NCI-H2171 (cell line): ENCODE measurements around the gene RPS10.
A peak's percentile ranks its signal among the peaks of the same experiment; 100 is the strongest.
"Not testable (repeated sequence)": the region's sequence is repeated elsewhere in the genome, so short reads cannot be mapped to it uniquely, and the experiment has no call there.

Source experiments
- DNase-seq: peaks from one replicate; lab custom pipeline; 2025; lab: John Stamatoyannopoulos, UW

The RPS10 gene

DNA sequence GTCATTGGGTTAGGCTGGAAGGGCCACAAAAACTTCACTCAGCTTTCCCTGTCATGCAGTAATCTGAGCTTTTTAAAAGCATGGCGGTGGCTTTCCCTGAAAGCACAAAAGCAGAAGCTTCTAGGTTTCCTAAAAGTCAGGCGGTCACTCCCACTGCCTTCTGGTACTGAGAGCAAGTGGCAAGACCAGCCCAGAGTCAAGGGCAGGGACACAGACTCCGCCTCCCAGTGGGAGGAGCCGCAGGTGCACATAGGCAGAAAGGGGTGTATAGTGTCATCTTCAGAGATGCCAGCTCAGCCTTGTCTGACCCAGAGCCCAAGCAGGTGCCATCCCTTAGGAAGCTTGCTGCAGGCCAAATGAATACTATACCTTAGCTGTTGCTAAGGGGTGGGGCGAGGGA lies 22.0 kb upstream of the RPS10 start:
- no peak for DNase-seq

DNA sequence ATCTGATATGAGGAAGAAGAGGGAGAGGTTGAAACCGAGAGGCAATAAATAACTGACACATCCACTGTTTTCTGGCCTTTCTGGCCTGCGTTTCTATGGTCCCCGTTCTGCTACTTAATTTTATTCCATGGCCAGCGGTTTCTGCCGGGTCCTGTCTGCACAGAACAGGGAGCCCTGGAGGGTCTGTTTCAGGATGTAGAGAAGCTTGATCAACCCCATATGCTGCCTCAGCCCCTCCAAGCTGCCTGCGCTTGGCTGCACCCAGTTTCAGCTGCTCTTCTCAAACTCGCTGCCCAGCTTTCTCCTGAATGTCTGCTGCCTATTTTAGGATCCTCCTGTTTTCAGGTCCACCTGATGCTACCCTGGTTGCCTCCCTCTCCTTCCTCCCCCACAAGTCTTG lies 21.5 kb upstream of the RPS10 start:
- no peak for DNase-seq

DNA sequence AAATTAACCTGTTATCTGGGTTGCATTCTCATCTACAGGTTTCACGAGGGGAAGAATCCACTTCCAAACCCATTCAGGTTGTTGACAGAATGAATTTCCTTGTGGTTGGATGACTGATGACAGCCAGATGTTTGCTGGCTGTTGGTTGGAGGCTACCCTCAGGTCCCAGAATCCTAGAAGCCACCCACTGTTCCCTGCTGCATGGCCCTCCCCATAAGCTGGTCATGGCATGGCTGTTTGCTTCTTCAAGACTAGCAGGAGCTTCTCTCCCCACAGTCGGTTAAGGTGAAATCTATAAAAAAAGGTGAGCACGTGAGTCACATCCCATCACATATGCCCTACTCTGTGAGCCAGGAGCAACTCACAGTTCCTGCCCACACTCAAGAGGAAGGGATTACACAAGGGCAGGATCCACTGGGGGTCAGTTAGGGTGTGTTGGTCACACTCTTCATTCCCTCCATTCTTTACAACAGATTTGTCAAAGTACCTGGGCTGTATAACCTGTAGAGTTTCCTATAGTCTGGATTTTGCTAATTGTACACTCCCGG lies 19.5 kb upstream of the RPS10 start:
- DNase-seq = no peak

DNA sequence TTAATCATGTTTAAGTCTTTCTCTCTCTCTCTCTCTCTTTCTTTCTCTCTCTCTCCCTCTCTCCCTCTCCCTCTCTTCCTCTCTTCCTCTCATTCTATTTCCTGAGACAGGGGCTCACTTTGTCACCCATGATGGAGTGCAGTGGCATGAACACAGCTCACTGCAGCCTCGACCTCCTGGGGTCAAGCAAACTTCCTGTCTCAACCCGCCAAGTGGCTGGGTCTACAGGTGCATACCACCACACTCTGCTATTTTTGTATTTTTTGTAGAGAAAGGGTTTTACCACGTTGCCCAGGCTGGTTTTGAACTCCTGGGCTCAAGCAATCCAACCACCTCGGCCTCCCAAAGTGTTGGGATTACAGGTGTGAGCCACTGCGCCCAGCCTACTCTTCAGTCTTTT lies 15.7 kb upstream of the RPS10 start:
- no peak for DNase-seq

DNA sequence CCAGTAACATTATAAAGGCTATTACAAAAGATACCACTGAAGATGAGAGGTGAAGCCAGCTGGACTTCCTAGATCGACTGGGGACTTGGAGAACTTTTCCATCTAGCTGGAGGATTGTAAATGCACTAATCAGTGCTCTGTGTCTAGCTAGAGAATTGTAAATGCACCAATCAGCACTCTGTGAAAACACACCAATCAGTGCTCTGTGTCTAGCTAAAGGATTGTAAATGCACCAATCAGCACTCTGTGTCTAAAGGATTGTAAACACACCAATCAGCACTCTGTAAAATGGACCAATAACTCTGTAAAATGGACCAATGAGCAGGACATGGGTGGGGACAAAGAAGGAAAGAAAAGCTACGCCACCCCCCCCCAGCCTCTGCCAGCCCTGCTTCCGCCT lies 13.6 kb upstream of the RPS10 start:
- no peak for DNase-seq

DNA sequence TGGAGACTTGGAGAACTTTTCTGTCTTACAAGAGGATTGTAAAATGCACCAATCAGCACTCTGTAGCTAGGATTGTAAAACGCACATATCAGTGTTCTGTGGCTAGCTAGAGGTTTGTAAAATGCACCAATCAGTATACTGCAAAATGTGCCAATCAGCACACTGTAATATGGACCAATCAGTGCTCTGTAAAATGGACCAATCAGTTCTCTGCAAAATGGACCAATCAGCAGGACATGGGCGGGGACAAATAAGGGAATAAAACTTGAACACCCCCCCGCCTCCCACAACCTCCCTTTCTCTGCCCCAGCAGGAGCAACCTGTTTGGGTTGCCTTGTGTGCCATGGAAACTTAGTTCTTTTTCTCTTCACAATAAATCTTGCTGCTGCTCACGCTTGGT lies 12.8 kb upstream of the RPS10 start:
- no peak for DNase-seq

DNA sequence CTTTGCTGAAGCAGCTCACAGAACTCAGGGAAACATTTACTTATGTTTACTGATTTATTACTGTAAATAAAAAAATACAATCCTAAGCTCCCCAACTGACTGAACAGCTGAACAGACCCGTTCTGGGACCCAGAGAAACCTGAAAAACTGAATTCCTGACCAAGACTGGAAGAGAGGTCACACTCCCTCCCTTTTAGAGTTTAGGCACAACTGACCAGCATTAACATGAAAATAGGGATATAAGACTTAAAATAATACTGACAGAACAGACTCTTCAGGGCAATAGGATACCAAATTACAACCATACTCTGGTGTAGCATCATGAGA lies 11.7 kb upstream of the RPS10 start:
- DNase-seq = no peak

DNA sequence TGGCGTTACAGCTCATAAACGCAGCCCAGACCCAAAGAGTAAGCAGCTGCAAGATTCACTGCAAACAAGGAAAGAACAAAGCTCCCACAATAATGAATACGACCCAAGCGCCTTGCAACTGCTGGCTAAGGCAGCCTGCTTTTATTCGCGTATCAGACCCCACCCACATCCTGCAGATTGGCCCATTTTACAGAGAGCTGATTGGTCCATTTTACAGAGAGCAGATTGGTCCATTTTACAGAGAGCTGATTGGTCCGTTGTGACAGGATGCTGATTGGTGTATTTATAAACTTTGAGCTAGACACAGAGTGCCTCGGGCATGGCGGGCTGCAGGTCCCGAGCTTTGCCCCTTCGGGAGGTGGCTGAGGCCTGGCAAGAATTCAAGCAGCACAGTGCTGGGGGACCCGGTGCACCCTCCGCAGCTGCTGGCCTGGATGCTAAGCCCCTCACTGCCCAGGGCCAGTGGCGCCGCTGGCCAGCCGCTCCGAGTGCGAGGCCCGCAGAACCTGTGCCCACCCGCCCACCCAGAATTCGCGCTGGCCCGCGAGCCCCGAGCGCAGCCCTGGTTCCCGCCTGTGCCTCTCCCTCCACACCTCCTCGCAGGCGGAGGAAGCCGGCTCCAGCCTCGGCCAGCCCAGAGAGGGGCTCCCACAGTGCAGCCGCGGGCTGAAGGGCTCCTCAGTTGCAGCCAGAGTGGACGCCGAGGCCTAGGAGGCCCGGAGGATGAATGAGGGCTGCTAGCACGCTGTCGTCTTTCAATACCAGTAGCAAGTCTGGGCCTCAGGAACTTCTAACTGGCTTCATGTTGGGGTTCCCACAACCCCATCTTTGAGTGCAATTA lies 11.2 kb upstream of the RPS10 start:
- DNase-seq = no peak

DNA sequence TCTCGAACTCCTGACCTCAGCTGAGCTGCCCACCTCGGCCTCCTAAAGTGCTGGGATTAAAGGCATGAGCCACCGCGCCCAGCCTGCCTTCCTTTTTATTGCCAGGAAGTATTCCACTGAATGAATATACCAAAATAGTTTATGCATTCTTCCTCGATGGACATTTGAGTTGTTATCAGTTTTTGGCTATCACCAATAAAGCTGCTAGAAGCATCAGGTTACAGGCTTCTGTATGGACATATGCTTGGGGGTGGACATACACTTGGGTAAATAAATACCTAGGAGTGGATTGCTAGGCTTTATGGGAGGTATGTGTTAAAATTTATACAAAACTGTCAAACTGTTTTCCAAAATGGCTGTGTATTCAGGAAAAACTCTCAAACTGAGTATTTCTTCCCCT lies 10.0 kb upstream of the RPS10 start:
- DNase-seq = no peak

DNA sequence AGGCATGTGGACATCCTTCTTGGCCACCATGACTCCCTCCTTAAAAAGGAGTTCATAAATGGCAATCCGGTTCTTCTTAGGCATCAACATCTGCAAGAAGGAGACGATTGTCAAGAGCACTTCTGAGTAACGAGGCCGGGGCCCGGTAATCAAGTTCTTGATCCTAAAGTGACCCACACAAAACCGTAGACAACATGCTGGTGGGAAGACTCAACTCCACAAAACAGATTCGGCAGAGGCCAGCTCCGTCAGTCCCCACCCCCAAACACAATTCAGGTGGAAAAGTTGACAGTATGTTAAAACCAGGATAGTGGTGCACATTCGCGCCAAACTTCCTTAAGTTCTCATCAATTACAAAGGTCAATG lies 754 bp downstream of the RPS10 start:
- no peak for DNase-seq

DNA sequence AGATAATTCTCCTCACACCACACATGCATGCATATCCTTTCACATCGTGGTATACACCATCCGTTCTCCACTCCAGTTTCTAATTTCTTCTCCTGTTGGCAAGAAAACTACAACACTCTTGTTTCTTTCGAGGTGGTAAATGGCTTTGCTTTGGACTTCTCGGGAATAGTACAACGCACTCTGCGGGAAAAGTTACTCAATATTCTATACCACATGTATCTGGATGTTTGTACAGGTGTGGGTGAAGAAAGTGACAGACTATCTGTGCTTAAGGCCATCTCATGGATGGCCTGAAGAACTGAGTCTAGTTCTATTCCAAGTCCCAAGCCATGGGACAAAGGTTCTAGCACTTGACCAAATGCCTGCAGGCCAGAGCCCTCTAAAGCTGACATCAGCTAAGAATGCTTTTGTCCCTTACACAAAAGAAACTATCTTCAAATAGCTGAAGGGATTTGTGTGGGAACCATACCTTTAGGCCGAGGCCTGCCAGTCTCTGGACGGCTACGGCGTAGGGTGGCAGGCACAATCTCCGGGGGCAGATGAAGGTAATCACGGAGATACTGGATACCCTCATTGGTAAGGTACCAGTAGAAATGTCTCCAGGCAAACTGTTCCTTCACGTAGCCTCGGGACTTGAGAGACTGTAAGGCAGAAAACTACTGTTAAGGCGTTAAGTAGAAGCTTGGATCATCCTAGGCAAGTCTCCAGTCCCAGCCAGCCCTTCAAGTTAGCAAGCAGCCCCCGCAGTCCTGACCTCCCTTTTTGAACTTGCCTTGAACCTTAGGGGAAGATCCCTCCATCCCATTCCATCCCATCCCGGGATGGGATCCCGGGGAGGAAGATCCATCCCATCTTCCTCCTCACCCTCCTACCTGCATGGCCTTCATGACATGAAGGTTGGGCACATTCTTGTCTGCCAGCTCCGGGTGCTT lies 1.4 kb downstream of the RPS10 start:
- no peak for DNase-seq

DNA sequence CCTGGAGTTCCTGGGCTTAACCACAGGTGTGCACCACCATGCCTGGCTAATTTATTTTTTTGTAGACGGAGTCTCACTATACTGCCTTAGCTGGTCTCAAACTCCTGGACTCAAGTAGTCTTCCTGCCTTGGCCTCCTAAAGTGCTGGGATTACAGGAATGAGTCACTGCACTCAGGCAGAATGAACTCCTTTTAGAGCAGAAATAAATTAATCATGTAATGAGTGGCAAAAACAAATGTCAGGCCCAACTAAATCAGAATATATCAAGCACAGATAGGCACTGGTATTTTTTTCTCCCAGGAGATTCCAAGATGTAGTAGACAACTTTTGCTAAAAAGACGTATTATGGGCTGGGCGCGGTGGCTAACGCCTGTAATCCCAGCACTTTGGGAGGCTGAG lies 2.6 kb downstream of the RPS10 start:
- no peak for DNase-seq

DNA sequence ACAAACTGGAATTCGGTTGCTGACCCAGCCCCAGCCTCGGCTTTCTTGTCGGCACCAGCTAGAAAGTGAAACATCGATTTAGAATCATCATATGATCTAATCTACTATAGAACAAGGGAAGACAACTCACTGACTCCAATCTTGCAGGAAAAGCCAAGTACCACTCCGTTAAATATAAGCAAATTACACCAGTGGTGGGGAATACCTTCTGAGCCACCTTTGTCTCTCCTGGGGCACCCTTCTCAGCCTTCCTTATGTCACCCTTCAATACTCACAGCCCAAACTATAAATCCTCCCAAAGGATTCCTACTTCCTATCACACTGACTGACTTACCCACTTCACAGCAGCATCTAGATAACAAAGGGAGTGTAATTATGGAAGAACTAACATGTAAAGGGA lies 7.5 kb downstream of the RPS10 start:
- DNase-seq = no peak

DNA sequence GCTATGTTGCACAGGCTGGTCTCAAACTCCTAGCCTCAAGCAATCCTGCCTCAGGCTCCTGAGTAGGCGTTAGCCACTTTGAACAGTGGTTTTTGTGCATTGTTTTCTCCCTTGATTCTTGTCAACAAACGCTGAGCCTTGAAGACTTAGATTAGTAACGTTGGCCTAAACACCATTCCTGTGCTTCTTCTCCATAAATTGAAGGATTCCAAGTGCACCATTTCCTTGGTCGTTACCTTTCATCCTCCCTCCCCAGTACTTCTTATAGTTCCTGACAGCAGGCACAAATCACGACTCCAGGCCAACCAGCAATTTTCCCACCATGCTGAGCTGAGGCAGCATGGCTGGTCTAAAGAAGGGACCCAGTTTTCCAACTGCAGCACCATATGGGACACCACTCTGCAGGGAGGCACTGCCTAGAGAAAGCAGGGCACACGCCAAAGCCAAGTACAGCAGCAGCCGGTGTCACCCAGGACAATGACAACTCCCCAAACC lies 8.9 kb downstream of the RPS10 start:
- DNase-seq = no peak

DNA sequence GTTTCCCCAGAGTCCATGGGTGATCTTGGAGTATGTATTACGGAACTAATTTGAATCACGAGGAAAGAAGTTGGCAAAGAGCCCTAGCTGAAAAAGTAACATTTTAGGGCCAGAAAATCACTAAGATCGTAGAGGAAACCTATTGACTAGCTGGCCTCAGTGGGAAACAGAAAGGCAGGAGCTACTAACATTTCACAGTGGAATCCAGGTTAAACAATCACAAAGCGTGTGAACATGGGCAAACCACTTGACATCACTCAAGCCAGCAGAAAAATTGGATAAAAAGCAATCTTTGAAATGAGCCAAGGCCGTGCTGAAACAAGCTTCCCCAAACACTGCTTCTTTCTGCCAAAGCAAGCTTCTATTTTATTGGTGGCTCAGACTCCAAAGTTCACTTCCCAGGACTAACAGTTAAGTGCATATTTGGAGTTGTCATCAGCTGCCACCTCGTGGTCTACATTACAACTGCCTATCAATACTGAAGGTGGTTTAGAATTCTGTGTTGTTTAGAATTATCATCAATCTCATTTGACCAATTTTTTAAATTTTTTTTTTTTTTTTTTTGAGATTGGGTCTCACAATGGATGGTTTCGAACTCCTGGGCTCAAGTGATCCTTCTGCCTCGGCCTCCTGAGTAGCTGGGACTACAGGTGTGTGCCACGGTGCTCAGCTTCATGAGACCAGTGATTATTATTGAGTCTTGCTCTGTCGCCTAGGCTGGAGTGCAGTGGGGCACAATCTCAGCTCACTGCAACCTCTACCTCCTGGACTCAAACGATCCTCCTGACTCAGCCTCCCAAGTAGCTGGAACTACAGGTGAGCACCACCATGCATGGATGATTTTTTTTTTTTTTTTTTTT lies 10.6 kb downstream of the RPS10 start:
- peak; percentile 39 for DNase-seq

DNA sequence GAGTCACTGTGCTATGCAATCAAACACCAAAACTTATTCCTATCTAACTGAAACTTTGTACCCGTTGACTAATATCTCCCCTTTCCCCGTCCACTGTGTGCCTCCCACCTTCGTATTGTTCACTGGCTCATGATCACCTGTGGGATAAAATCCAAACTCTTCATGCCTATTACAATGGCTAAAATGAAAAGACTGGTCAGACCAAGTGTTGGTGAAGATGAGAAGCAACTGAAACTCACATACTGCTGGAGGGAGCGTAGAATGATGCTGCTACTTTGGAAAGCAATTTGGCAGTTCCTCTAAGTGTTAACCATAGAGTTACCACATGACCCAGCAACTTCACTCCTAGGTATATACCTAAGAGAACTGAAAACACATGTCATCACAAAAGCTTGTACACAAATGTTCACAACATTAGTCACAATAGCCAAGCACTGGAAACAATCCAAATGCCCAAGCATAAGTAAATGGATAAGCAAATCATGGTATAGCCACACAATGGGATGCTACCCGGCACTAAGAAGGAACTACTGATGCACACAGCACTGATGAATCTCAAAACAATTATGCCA lies 13.1 kb downstream of the RPS10 start:
- DNase-seq = no peak

DNA sequence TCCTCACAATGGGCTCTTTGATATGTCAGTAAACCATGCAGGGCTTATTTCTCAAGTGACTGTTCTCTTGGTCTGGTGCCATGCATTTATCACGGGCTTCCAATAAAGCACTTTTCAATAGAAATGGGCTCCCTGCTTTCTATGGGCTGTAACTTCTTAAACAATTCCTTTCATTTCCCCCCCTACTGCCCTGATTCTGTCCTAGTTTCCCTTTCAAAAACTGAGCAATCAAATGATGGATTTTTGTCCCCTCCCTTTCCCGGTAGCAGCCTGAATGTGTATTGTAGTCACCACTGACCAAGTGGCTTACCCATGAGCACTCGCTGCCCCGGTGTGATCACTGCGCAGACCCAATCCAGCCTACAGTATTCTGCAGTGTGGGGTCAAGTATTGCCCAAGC lies 13.9 kb downstream of the RPS10 start:
- DNase-seq = no peak

DNA sequence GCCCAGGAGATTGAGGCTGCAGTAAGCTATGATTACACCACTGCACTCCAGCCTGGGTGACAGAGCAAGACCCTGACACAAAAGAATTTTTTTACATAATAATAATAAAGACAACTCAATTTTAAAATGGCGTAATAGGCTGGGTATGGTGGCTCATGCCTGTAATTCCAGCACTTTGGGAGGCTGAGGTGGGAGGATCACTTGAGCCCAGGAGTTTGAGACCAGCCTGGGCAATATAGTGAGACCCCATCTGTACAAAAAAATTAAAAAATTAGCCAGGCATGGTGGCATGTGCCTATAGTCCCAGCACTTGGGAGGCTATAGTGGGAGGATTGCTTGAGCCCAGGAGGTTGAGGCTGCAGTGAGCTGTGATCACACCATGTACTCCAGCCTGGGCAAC lies 18.0 kb downstream of the RPS10 start:
- DNase-seq = not testable (repeated sequence)

DNA sequence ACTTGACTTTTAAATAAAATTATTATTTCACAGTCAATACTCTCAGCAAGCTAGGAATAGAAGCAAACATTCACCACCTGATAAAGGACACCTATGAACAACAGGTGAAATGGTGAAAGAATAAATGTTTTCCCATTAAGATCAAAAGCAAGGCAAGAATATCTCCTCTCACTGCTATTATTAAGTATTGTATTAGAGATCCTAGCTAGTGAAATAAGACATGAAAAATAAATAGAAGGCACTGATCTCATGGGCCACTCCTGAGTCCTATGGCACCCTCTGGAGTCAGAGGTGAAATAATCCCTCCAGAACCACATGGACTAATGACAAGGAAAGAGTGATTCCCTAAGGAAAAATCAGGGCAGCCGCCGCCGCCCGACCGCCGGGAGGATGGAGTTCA lies 29.4 kb downstream of the RPS10 start:
- DNase-seq = no peak

DNA sequence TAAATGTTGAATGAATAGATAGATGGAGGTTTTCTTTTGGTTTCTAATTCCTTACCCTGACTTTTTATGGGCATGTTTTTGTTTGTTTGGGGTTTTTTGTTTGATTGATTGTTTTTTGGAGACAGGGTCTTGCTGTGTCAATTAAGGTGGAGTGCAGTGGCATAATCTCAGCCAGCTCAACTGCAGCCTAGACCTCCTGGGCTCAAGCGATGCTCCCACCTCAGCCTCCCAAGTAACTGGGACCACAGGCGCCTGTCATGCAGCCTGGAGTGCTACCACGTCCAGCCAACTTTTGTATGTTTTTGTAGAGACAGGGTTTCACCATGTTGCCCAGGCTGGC lies 31.9 kb downstream of the RPS10 start:
- no peak for DNase-seq

DNA sequence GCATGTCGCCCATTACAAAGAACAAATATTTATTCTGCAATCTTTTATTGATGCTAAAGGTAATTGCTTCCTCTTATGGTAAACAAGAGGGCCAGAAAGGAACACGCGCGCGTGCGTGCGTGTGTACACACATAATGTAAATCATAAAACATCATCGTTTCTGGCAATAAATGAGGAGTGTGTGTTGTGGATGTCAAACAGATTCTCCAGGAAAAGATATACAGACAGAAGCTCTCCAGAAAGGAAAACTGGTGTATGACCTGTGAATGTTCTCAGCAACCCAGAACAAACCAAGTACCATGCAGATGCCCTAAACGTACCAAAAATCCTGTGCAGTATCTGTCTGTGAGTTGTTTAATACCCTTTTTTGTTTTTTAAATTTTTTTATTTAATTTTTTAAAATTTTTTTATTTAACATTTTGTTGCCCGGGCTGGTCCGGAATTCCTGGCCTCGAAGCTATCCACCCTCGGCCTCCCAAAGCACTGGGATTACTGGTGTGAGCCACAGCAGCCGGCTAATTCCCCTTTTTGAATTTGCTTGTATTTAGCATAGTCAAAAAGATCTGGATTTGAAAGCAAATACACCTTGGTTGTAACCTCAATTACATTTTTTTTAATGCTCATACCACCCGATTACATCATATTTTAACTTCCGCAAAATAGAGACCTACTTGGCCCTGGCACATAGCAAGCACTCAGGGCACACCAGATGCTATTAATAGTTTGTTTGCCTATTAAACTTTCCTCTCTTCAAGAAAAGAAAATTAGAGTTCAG lies 32.5 kb downstream of the RPS10 start:
- DNase-seq = no peak
